ENCODE measurements around the gene DDX49.

Gene DDX49

DNA sequence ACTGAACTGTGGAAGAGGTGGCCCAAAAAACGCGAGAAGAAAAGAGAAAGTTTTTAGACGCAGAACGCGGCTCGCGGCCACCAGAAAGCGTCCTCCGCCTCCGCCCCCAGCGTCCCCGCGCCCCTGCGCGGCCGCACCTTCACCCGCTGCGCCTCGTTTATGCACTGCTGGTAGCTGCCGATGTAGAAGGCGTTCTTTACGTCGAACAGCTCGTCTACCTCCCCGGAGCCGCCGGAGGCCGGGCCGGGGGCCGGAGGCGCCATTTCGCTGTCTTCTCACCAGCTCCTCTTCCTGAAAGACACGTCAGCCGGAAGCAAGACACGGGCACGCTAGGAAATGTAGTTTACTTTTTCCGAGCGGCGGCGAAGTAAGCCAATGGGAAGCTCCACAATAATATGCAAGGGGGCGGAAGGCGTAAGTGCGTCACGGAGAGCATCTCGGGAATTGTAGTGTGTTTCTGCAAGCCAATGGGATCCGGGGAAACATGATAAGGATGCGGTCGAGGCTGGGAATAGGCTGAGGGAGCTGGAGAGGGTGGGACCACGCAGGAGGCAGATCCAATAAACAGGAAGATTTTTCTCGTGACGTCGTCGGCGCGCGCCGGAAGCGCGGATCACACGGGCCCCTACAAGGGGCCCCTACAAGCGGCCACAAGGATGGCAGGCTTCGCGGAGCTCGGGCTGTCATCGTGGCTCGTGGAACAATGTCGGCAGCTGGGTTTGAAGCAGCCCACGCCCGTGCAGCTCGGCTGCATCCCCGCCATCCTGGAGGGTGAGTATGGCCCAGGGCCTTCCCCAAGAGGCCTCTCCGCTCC lies at the start of gene DDX49, which contains the start of gene COPE:
TSS of gene DDX49 (plus strand) at position 630 of the 814 bp plus-strand sequence. CDS start at position 657, 27 bp downstream.
TSS of gene COPE (minus strand) at position 302 of the 814 bp plus-strand sequence. CDS start at position 263, 39 bp downstream.
- DNase-seq (ENCODE audit: low spot score), result peak; percentile 100

- DNase-seq (ENCODE audit: low spot score), result no peak
These were observed 49.6 kb upstream of the DDX49 start for GRCh38 chr19:18869781-18870530.

DNA sequence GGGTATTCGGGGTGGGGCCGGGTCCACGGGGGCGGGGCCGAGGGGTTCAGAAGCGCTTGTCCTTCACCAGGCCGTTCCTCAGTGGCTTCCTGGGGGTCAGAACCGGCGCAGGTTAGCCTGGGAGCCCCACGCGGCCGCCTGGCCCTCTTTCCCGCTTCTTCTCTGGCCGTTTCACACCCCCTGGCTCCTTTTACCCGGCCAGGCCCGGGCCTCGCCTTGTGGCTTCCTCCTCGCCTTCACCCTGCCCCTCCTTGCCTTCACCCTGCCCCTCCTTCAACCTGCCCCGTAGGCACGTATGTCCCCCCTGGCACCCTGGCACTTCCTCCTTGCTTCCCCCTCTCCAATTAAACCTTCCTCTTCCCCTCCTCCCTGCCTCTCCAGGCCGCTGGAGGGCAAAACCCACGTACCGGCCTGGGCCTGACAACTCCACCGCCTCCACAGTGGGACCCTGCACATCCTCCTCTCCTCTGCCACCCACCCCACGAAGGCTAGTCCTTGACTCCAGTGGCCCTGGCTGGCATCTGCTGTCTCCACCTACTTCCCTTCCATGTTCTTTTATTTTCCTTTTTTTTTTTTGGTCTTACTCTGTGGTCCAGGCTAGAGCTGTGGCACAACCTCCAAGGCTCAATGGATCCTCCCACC lies 48.9 kb upstream of the DDX49 start:
- DNase-seq (ENCODE audit: low spot score), result no peak

- no peak for DNase-seq (ENCODE audit: low spot score)
These were observed 48.0 kb upstream of the DDX49 start for GRCh38 chr19:18871543-18871942.

DNA sequence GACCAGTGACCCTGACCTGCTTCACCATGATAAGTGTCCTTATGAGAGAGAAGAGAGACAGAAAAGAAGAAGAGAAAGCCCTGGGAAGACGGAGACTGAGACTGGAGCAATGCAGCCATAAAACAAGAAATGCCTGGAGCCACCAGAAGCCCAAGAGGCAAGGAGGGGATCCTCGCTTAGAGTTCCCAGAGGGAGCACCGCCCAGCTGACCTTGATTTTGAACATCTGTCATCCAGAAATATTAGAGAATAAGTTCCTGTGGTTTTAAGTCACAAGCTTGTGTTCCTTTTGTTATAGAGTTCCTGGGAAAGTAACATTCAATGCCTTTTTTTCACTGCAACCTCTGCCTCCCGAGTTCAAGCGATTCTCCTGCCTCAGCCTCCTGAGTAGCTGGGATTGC lies 43.8 kb upstream of the DDX49 start:
- DNase-seq (ENCODE audit: low spot score), result no peak

DNA sequence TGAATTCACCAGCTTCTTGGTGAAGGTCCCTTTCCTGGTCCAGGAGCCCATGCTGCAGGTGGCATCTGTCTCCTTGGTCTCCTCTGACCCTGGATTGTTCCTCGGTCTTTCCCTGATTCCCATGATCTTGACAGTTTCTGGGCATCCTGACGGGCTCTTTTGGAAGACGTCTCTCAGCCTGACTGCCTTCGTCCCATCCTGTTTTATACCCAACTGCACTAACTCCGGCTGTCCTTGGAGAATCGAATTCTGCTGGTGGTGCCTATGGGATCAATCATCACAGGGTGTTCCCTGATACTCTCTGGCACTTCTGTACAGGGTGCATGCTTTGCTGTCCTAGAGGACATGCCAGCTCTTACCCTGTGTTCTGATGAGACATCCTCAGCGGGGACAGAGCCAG lies 42.6 kb upstream of the DDX49 start:
- no peak for DNase-seq (ENCODE audit: low spot score)

- DNase-seq (ENCODE audit: low spot score), result no peak
These were observed 41.3 kb upstream of the DDX49 start for GRCh38 chr19:18878058-18878797.

DNA sequence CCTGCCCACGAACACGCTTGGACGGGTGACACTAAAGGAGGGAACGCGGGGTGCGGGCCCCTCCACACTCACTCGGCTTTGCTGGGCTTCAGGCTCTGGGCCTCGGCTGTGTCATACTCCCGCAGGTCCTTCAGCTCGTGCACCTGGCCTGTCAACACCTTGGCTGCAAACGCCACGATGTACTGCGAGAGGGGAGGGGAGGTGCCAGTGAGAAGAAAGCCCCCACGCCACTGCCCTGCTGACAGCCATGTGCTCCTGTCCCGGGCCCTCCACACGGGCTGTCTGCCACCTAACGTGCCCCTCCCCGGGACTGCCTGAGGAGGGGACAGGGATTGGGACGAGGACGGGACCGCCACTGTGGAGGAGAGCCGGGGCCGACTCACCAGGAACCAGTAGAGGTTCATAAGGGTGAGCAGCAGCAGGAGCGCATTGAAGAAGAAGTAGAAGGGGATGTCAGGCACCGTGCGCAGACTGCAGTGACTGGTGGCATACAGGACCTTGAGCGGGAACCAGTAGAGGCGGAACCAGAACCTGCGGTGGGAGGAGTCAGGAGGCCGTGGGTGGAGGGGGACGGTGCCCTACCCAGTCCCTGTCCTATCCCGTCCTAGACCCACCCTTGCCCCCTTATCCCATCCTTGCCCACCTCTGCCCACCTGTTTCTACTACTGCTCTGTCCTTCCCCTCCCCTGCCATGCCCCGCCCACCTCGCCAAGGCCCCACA lies 40.5 kb upstream of the DDX49 start:
- DNase-seq (ENCODE audit: low spot score), result no peak

GRCh38 chr19:18879579-18880373 lies 39.7 kb upstream of the DDX49 start:
- DNase-seq (ENCODE audit: low spot score), result no peak

GRCh38 chr19:18881491-18881890 lies 38.0 kb upstream of the DDX49 start:
- DNase-seq (ENCODE audit: low spot score), result no peak

DNA sequence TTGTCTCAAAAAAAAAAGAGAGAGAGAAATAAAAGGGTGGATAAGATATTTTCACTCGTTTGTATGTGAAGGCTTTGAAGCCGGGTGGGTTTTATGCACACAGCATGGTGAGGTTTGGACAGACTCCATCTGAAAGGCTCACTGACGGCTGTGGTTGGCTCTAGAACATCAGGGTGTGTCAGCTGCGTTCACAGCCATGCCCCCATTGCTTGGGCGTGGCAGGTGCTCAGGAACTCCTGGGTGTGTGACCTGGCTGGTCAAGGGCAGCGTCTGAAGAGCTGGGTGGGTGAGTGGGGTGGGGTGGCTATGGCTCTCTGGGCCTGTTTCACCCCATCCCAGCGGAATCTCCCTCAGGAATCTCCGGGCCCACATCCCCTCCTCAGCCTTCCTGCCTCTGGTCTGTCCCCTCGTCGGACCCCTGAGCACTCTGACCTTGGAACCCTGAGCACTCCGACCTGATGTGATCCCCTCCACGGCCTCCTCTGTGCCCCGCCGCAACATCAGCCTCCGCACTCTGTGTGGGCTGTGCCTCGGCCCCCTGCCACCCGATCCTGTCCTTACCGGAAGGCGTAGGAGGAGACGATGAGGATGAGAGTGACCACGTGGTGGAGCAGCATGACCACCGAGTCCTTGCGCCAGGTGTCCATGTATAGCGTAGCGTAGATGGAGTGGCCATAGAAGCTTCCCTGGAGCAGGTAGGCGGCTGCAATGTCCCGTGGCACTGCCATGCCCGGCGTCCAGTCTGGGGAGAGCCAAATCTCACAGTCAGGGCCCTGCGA lies 35.8 kb upstream of the DDX49 start:
- DNase-seq (ENCODE audit: low spot score), result no peak

GRCh38 chr19:18886972-18887371 lies 32.5 kb upstream of the DDX49 start:
- DNase-seq (ENCODE audit: low spot score), result no peak

GRCh38 chr19:18889949-18890745 lies 29.4 kb upstream of the DDX49 start:
- DNase-seq (ENCODE audit: low spot score), result no peak

DNA sequence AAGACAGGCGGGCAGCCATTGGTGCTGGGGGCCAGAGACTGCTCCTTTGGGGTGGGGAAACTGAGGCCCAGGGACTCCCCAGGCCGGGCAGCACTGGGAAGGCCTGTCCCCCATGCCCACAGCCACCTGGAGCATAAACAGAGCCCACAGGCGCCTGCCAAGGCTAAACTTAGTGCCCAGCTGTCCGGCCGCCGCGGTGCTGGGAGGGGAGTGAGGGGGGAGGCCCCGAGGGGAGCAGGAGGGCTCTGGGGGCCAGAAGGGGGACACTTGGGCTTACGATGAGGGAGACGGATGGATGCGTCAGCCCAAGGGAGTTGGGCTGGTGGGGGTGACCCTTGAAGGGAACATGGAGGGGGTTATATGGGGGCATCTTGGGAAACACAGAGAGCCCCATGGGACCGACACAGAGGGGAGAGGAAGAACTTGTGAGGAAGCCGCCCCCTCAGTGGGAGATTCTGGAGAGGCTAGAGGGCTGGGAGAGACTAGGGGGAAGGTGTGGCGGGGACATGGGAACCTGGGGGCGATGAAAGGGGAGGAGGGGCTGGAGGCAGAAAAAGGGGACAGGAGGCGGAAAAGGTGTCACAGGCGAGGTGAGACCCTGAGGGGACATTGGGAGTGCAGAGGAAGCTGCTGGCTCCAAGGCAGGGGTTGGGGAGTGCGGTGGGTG lies 25.8 kb upstream of the DDX49 start:
- peak; percentile 33 for DNase-seq (ENCODE audit: low spot score)

- peak; percentile 98 for DNase-seq (ENCODE audit: low spot score)
These were observed 25.1 kb upstream of the DDX49 start for GRCh38 chr19:18894254-18895037.

GRCh38 chr19:18895038-18895823 lies 24.3 kb upstream of the DDX49 start:
- peak; percentile 67 for DNase-seq (ENCODE audit: low spot score)
